ENCODE measurements around the gene ZNF19.

ZNF19 gene

DNA sequence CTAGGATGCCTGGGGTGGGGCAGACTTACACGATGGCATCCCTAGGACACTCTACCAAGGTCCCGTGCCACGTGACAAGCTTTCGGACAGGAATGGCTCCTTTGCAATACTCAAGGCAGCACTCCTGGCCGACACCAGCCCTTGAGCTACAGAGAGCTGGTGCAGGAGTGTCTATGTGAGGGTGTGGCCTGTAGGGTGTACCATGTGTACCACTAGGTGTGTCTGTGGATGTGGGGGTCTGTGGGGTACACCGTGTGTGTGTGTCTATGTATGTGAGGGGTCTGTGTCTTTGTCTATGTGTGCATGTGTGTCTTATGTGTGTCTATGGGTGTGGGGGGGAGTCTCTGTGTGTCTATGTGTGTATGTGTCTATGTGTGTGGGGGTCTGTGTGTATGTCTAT lies 45.4 kb downstream of the ZNF19 start:
- TF ChIP-seq TAF1 (IDR thresholded peaks at IDR 0.05; ENCODE audit: low read depth) (no peak), TEAD4 (IDR thresholded peaks at IDR 0.05) (no peak), EGR1 (IDR thresholded peaks at IDR 0.05) (no peak), FOXM1 (IDR thresholded peaks at IDR 0.05; ENCODE audit: borderline replicate concordance, low read depth) (no peak), TCF12 (IDR thresholded peaks at IDR 0.05; ENCODE audit: low read depth) (no peak), YY1 (IDR thresholded peaks at IDR 0.05; ENCODE audit: low read depth) (no peak), EP300 (IDR thresholded peaks at IDR 0.05; ENCODE audit: borderline replicate concordance) (no peak), CEBPB (IDR thresholded peaks at IDR 0.05) (no peak), CREB1 (IDR thresholded peaks at IDR 0.05; ENCODE audit: low read depth) (no peak), NFIC (IDR thresholded peaks at IDR 0.05) (no peak), ZBTB7A (IDR thresholded peaks at IDR 0.05; ENCODE audit: low read depth) (no peak), RAD21 (IDR thresholded peaks at IDR 0.05; ENCODE audit: low read depth) (no peak)
- TF ChIP-seq, protein P1, sequence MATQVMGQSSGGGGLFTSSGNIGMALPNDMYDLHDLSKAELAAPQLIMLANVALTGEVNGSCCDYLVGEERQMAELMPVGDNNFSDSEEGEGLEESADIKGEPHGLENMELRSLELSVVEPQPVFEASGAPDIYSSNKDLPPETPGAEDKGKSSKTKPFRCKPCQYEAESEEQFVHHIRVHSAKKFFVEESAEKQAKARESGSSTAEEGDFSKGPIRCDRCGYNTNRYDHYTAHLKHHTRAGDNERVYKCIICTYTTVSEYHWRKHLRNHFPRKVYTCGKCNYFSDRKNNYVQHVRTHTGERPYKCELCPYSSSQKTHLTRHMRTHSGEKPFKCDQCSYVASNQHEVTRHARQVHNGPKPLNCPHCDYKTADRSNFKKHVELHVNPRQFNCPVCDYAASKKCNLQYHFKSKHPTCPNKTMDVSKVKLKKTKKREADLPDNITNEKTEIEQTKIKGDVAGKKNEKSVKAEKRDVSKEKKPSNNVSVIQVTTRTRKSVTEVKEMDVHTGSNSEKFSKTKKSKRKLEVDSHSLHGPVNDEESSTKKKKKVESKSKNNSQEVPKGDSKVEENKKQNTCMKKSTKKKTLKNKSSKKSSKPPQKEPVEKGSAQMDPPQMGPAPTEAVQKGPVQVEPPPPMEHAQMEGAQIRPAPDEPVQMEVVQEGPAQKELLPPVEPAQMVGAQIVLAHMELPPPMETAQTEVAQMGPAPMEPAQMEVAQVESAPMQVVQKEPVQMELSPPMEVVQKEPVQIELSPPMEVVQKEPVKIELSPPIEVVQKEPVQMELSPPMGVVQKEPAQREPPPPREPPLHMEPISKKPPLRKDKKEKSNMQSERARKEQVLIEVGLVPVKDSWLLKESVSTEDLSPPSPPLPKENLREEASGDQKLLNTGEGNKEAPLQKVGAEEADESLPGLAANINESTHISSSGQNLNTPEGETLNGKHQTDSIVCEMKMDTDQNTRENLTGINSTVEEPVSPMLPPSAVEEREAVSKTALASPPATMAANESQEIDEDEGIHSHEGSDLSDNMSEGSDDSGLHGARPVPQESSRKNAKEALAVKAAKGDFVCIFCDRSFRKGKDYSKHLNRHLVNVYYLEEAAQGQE (IDR thresholded peaks at IDR 0.05; ENCODE audit: low read depth), result no peak
- TF ChIP-seq, protein P2, sequence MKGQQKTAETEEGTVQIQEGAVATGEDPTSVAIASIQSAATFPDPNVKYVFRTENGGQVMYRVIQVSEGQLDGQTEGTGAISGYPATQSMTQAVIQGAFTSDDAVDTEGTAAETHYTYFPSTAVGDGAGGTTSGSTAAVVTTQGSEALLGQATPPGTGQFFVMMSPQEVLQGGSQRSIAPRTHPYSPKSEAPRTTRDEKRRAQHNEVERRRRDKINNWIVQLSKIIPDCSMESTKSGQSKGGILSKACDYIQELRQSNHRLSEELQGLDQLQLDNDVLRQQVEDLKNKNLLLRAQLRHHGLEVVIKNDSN (IDR thresholded peaks at IDR 0.05), result no peak

DNA sequence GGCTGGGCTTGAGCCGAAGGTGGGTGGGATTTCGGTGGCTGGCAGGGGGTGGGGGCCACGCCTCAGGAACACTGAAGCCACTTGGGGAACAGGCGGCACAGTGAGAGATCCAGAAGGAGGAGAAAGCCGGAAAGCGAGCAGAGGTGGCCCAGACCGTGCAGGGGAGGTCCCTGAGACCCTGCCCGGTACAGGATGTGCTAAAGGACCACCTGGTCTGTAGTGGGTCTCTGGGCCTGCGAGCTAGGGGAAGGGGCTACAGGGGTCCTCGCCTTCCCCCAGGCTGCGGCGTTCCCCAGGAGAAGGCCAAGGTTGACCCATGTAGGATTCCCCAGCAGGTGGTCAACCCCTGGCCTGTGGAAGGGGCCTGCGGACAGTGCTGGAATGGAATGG lies 47.1 kb downstream of the ZNF19 start, which contains the start of gene TLE7:
Gene TLE7, minus strand, starts transcription at position 4 of the 390 bp plus-strand sequence. CDS start 8,730 bp downstream, outside the sequence.
- no peak for TF ChIP-seq EGR1 (IDR thresholded peaks at IDR 0.05)
- no peak for TF ChIP-seq YY1 (IDR thresholded peaks at IDR 0.05; ENCODE audit: low read depth)
- TF ChIP-seq, protein P3, sequence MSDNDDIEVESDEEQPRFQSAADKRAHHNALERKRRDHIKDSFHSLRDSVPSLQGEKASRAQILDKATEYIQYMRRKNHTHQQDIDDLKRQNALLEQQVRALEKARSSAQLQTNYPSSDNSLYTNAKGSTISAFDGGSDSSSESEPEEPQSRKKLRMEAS (IDR thresholded peaks at IDR 0.05), result no peak
- TF ChIP-seq, protein P2 (IDR thresholded peaks at IDR 0.05), result no peak
- no peak for TF ChIP-seq TEAD4 (IDR thresholded peaks at IDR 0.05)
- TF ChIP-seq TCF12 (IDR thresholded peaks at IDR 0.05; ENCODE audit: low read depth), result no peak
- TF ChIP-seq, protein P1 (IDR thresholded peaks at IDR 0.05; ENCODE audit: low read depth), result no peak
- TF ChIP-seq ZBTB7A (IDR thresholded peaks at IDR 0.05; ENCODE audit: low read depth), result no peak
- TF ChIP-seq RAD21 (IDR thresholded peaks at IDR 0.05; ENCODE audit: low read depth), result no peak
- no peak for TF ChIP-seq FOXM1 (IDR thresholded peaks at IDR 0.05; ENCODE audit: borderline replicate concordance, low read depth)
- TF ChIP-seq CEBPB (IDR thresholded peaks at IDR 0.05), result no peak
- no peak for TF ChIP-seq NFIC (IDR thresholded peaks at IDR 0.05)
- no peak for TF ChIP-seq EP300 (IDR thresholded peaks at IDR 0.05; ENCODE audit: borderline replicate concordance)
- TF ChIP-seq TAF1 (IDR thresholded peaks at IDR 0.05; ENCODE audit: low read depth), result no peak
- no peak for TF ChIP-seq CREB1 (IDR thresholded peaks at IDR 0.05; ENCODE audit: low read depth)

DNA sequence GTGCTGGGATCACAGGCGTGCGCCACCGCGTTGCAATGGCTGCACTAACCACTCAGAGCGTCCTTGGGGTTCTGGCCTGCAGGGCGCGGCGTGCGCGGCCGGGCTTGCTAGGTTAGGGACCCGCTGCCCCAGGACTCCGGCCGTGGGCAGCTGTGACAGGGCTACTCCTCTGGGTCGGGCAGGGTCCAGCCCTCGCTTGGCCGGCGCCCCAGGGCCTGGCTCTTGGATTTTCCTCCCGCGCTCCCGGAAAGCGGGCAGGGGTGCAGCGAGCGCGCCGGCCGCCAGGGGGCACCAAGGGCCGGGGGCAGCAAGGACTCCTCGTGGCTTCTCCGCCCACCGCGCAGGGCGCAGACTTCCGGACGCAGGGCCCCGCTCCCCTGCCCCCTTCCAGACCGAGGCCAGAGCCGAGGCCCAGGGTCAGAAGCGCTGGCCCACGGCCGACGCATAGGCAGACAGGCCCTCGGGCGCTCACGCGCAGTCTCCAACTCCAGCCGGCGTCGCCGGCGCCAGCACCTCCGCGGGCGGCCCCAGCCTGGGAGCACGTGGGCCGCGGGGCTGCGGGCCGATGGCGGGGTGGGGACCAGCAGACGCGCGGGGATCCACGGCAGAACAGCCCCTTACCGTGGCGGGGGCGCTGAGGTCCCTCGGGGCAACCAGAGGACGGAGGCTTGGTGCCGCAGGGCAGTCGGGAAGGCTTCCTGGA lies 47.6 kb downstream of the ZNF19 start:
- TF ChIP-seq EP300 (IDR thresholded peaks at IDR 0.05; ENCODE audit: borderline replicate concordance) (no peak), NFIC (IDR thresholded peaks at IDR 0.05) (no peak), FOXM1 (IDR thresholded peaks at IDR 0.05; ENCODE audit: borderline replicate concordance, low read depth) (no peak), TEAD4 (IDR thresholded peaks at IDR 0.05) (no peak), ZBTB7A (IDR thresholded peaks at IDR 0.05; ENCODE audit: low read depth) (no peak)
- TF ChIP-seq, protein P2 (IDR thresholded peaks at IDR 0.05), result no peak
- TF ChIP-seq, protein P3 (IDR thresholded peaks at IDR 0.05), result no peak

DNA sequence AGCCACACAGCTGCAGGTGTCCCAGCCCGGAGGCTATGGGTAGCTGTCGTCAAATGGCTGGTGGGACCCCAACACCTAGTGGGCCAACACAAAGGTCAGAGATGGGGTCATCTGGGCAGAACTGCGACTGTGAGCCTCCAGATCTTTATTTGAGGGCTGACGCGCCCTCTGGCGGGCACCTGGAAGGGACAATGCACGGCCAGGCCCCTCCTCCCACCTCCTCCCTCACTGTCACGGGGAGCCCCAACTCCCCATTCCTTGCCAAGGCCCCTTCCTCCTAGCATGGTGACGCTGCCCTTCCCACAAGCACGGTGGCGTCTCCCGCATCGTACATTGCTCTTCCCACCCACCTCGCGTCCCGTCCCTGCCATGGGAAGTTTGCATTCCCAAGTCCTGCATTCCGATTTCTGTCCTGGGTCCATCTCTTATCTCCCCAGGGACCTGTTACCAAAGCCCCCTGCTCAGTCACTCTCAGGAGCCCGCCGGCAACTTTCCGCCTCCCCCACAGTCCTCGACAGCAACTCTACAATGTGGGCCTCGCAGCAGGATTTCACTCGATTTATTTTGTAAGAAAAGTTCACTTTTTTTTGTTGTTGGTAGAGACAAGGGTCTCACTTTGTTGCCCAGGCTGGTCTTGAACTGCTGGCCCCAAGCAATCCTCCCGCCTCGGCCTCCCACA lies 48.3 kb downstream of the ZNF19 start:
- no peak for TF ChIP-seq TAF1 (IDR thresholded peaks at IDR 0.05; ENCODE audit: low read depth)
- TF ChIP-seq TEAD4 (IDR thresholded peaks at IDR 0.05), result no peak
- no peak for TF ChIP-seq RAD21 (IDR thresholded peaks at IDR 0.05; ENCODE audit: low read depth)
- TF ChIP-seq NFIC (IDR thresholded peaks at IDR 0.05), result no peak
- no peak for TF ChIP-seq FOXM1 (IDR thresholded peaks at IDR 0.05; ENCODE audit: borderline replicate concordance, low read depth)
- TF ChIP-seq CREB1 (IDR thresholded peaks at IDR 0.05; ENCODE audit: low read depth), result no peak
- no peak for TF ChIP-seq EP300 (IDR thresholded peaks at IDR 0.05; ENCODE audit: borderline replicate concordance)
- TF ChIP-seq, protein P2 (IDR thresholded peaks at IDR 0.05), result no peak
- TF ChIP-seq CEBPB (IDR thresholded peaks at IDR 0.05), result no peak
- TF ChIP-seq EGR1 (IDR thresholded peaks at IDR 0.05), result no peak
- no peak for TF ChIP-seq ZBTB7A (IDR thresholded peaks at IDR 0.05; ENCODE audit: low read depth)
- TF ChIP-seq, protein P3 (IDR thresholded peaks at IDR 0.05), result no peak
- no peak for TF ChIP-seq TCF12 (IDR thresholded peaks at IDR 0.05; ENCODE audit: low read depth)
- TF ChIP-seq, protein P1 (IDR thresholded peaks at IDR 0.05; ENCODE audit: low read depth), result no peak
- TF ChIP-seq YY1 (IDR thresholded peaks at IDR 0.05; ENCODE audit: low read depth), result no peak

Data from Ishikawa (cell line).